ENCODE measurements around the gene DTNA.

DTNA gene

DNA sequence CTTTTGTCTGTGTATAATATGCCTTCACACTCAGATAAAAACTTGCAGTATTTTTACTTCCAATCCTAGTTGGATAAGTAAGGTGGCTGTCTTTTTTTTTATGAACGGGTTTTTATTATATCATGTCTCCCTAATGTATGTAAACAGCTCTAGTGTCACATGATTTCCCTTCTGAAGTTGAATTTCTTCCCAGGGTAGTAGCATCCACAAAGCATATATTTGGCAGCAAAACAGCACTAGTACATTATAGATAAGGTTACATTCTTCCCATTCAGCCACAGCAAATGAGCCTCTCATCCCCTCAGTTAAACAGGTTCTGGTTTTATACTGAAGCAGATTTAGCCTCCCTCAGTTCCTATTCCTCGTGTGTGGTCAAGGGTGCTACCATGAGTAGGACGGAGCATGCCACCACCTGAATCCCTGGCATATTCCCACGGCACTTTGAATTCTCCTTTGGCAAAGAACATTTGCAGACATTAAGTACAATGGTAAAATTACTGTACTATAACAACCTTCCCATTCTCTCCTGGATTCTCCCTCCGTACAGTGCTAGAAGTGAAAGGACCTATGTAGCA is 15.4 kb upstream of the DTNA start:
- no peak for DNase-seq (ENCODE audit: low spot score)
- TF ChIP-seq, protein P1, sequence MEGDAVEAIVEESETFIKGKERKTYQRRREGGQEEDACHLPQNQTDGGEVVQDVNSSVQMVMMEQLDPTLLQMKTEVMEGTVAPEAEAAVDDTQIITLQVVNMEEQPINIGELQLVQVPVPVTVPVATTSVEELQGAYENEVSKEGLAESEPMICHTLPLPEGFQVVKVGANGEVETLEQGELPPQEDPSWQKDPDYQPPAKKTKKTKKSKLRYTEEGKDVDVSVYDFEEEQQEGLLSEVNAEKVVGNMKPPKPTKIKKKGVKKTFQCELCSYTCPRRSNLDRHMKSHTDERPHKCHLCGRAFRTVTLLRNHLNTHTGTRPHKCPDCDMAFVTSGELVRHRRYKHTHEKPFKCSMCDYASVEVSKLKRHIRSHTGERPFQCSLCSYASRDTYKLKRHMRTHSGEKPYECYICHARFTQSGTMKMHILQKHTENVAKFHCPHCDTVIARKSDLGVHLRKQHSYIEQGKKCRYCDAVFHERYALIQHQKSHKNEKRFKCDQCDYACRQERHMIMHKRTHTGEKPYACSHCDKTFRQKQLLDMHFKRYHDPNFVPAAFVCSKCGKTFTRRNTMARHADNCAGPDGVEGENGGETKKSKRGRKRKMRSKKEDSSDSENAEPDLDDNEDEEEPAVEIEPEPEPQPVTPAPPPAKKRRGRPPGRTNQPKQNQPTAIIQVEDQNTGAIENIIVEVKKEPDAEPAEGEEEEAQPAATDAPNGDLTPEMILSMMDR (IDR thresholded peaks at IDR 0.05; ENCODE audit: borderline replicate concordance, control extremely low read depth, extremely low read depth, insufficient read depth, missing control alignments) = no peak
- in situ Hi-C loops (cut with MboI; ENCODE audit: low sequenced_read_pairs, unreplicated experiment) = no loop called here

DNA sequence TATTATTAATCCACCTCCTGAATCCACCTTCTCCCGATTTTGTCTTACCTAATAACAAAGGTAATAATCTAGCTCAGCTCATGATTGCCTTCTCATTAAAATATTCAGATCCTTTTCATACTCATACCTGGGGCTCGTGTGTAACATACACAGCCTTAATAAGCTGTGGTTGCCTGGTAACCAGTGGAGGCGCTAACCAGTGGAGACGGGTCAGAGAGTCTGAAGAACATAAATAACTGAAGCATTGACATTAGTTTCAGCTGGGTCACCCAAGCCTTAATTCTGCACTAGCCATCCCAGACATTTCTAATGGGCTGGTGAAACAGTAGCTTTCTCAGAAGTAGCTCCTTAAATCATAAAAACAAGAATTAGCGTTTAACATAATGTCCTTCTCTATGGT is 14.8 kb upstream of the DTNA start:
- no peak for DNase-seq (ENCODE audit: low spot score)
- TF ChIP-seq, protein P1 (IDR thresholded peaks at IDR 0.05; ENCODE audit: borderline replicate concordance, control extremely low read depth, extremely low read depth, insufficient read depth, missing control alignments) = no peak
- in situ Hi-C loops (cut with MboI; ENCODE audit: low sequenced_read_pairs, unreplicated experiment) = no loop called here

DNA sequence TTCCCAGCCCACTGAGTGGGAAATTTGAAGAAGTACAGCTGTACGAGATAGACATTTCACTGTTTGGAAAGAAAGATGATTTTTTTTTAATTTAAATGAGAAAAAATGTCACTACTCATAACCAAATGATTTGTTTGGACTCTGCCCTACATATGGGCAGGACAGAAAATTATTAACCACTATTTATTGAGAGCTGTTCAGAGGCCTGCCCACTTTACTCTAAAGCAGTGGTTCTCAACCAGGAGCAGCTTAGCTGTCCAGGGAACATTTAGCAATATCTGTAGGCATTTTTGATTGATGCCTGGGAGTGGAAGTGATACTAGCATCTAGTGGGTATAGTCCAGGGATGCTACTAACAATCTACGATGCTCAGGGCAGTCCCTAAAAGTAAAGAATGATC is 13.4 kb upstream of the DTNA start:
- no peak for DNase-seq (ENCODE audit: low spot score)
- in situ Hi-C loops (cut with MboI; ENCODE audit: low sequenced_read_pairs, unreplicated experiment) = no loop called here
- TF ChIP-seq, protein P1 (IDR thresholded peaks at IDR 0.05; ENCODE audit: borderline replicate concordance, control extremely low read depth, extremely low read depth, insufficient read depth, missing control alignments) = no peak

DNA sequence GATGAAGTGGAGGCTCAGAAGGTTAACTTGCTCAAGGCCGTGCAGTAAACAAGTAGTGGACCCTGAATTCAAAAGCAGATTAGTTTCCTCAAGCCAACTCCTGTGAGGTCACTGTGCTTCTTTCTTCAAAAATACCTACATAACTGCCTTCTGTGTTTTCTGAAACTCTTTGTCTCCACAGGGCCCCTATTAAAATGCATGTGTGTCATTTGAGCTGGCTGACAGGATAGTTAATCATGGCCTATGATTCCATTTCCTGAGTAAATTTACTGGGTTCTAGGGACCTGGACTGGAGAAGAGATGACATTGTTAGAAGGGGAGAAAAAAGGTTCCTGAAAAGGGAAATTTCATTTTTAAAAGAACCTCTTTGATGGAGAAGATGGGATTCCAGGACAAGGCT is 12.9 kb upstream of the DTNA start:
- TF ChIP-seq, protein P1 (IDR thresholded peaks at IDR 0.05; ENCODE audit: borderline replicate concordance, control extremely low read depth, extremely low read depth, insufficient read depth, missing control alignments) = no peak
- no peak for DNase-seq (ENCODE audit: low spot score)

DNA sequence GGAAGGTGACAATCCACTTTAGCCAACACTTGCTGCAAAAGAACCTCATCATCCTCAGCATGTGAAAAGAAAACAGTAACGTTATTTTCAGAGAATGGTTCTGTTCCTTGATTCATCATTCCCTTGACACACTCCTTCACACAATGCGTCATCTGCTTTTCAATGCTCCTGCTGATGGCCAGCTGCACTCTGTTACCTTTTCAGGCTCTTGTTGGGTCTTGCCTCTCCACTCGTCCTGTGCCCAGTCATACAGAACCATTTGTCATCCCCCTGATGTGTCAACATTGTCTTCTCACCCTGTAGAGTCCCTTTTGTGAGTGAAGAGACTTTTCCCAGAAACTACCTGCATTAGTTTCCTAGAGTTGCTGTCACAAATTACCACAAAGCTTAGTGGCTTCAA is 12.2 kb upstream of the DTNA start:
- TF ChIP-seq, protein P1 (IDR thresholded peaks at IDR 0.05; ENCODE audit: borderline replicate concordance, control extremely low read depth, extremely low read depth, insufficient read depth, missing control alignments) = no peak
- no peak for DNase-seq (ENCODE audit: low spot score)
- in situ Hi-C loops (cut with MboI; ENCODE audit: low sequenced_read_pairs, unreplicated experiment) = no loop called here

More for the DNA sequence above, 12.9 kb upstream of the DTNA start:
- in situ Hi-C loops (cut with MboI; ENCODE audit: low sequenced_read_pairs, unreplicated experiment) = no loop called here

DNA sequence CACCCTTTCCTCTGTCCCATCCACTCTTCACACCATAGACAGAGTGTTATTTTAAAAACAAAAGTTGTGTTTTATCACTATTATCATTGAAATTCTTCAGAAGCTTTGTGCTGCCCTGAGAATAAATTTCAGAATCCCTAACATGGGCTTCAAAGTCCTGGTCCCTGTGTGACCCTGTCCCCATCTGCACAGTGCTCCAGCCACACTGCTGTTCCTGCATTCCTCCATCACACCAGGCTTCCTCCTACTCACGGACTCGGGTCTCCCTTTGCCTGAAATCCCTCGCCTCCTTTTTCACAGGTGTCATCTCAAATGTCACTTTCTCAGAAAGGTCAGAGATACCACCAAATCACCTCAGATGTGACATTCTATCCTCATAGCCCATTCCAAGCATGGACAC is 8.2 kb upstream of the DTNA start:
- TF ChIP-seq, protein P1 (IDR thresholded peaks at IDR 0.05; ENCODE audit: borderline replicate concordance, control extremely low read depth, extremely low read depth, insufficient read depth, missing control alignments) = no peak
- in situ Hi-C loops (cut with MboI; ENCODE audit: low sequenced_read_pairs, unreplicated experiment) = no loop called here

More for the DNA sequence above, 8.2 kb upstream of the DTNA start:
- no peak for DNase-seq (ENCODE audit: low spot score)

Data from GM13976 (cell line).